GM12878 (cell line): ENCODE measurements around the gene PTK6. TPM values are rescaled to one million over a fixed set of nuclear protein-coding genes. Genes with fewer than 3 reads are reported as not detected.
A peak's percentile ranks its signal among the peaks of the same experiment; 100 is the strongest.

ENCODE experiments used
- ATAC-seq: fragments of 200-7000 bp; cut with Tn5 transposase; 3 replicates; pipeline ENCODE4 v1.9.1; 2020; ENCODE audit warnings: mild to moderate bottlenecking, moderate library complexity
- BruUV-seq: library from RNA; stranded (reverse); fragments of 400-500 nt; replicated peaks from 2 replicates; lab custom pipeline; 2021; lab: Mats Ljungman, UMichigan
- CTCF ChIA-PET: fragments of 300-600 bp; sonication (Branson Sonifier 250); formaldehyde crosslinking; extraction: SDS; loops from one replicate; lab custom pipeline; 2021; ENCODE audit warnings: inconsistent platforms; lab: Yijun Ruan, JAX
- POLR2A ChIA-PET: fragments of 350-600 bp; formaldehyde crosslinking; extraction: SDS; loops from one replicate; lab custom pipeline; 2021; ENCODE audit warnings: inconsistent platforms; lab: Charles Lee
- RAD21 ChIA-PET: fragments of 300-600 bp; sonication (Branson Sonifier 250); formaldehyde crosslinking; loops from one replicate; lab custom pipeline; 2023; ENCODE audit warnings: antibody characterized with exemption; ENCODE audit not compliant: unreplicated experiment; lab: Charles Lee
- SMC1A ChIA-PET: fragments of 300-600 bp; sonication (Branson Sonifier 250); formaldehyde crosslinking; loops from one replicate; lab custom pipeline; 2023; ENCODE audit not compliant: unreplicated experiment, uncharacterized antibody; lab: Charles Lee
- DNase-seq: peaks from one replicate; pipeline ENCODE4 v3.0.0-alpha.2; 2011; ENCODE audit warnings: low read depth, low spot score
- FAIRE-seq: peaks from 3 replicates; lab custom pipeline; 2011; peaks lifted over from hg19 to GRCh38; lab: Jason Lieb, UNC
- H2AFZ ChIP-seq: 2 replicates; pipeline ENCODE4 v1.6.0; 2011; ENCODE audit warnings: low read depth, low read length, control low read depth; ENCODE audit not compliant: control insufficient read depth
- H3K27ac ChIP-seq: 2 replicates; pipeline ENCODE4 v1.5.1; 2011; ENCODE audit warnings: control low read depth; ENCODE audit not compliant: control insufficient read depth, insufficient read depth
- H3K27me3 ChIP-seq, 2 experiments: replicated peaks in 1 of 2; 2 replicates each; pipeline versions ENCODE4 v1.6.0 to v1.6.1; 2011; ENCODE audit warnings: low read length in 1 of 2; ENCODE audit not compliant: control insufficient read depth in 2 of 2, insufficient read depth in 2 of 2
- H3K36me3 ChIP-seq, 2 experiments: 2 replicates each; pipeline ENCODE4 v1.5.1; 2011; ENCODE audit warnings: low read length in 1 of 2; ENCODE audit not compliant: control insufficient read depth in 2 of 2, insufficient read depth in 2 of 2
- H3K4me1 ChIP-seq: 2 replicates; pipeline ENCODE4 v1.6.1; 2011; ENCODE audit warnings: mild to moderate bottlenecking, low read length, moderate library complexity, mixed read lengths; ENCODE audit not compliant: control insufficient read depth, insufficient read depth
- H3K4me2 ChIP-seq: 2 replicates; pipeline ENCODE4 v1.6.0; 2011; ENCODE audit warnings: control low read depth; ENCODE audit not compliant: control insufficient read depth, insufficient read depth
- H3K4me3 ChIP-seq: fragments of 200-600 bp; sonication (generic); 2 replicates; pipeline ENCODE4 v1.5.1; 2016
- H3K79me2 ChIP-seq: 2 replicates; pipeline ENCODE4 v1.6.0; 2011; ENCODE audit warnings: low read length; ENCODE audit not compliant: control insufficient read depth, insufficient read depth
- H3K9ac ChIP-seq: 2 replicates; pipeline ENCODE4 v1.8.0; 2011; ENCODE audit warnings: low read length, control low read depth, mixed read lengths; ENCODE audit not compliant: control insufficient read depth, insufficient read depth
- H3K9me3 ChIP-seq: replicated peaks from 3 replicates; pipeline ENCODE4 v1.5.1; 2011; ENCODE audit warnings: mild to moderate bottlenecking, low read length; ENCODE audit not compliant: control insufficient read depth, insufficient read depth
- H4K20me1 ChIP-seq: 2 replicates; pipeline ENCODE4 v1.6.0; 2011; ENCODE audit not compliant: control insufficient read depth, insufficient read depth
- ATF7 ChIP-seq: fragments of 450-650 bp; IDR thresholded peaks from 2 replicates; pipeline ENCODE4 v1.6.1; 2016; ENCODE audit warnings: low read depth, mild to moderate bottlenecking
- BCL11A ChIP-seq: IDR thresholded peaks from 2 replicates; pipeline ENCODE4 v1.6.1; 2011; ENCODE audit warnings: low read depth, low read length
- CBFB ChIP-seq: IDR thresholded peaks from 2 replicates; pipeline ENCODE4 v1.6.1; 2016; ENCODE audit warnings: antibody characterized with exemption, low read depth
- E2F8 ChIP-seq: fragments of 450-650 bp; IDR thresholded peaks from 2 replicates; pipeline ENCODE4 v1.6.1; 2018; ENCODE audit warnings: mild to moderate bottlenecking, low read depth, moderate library complexity; ENCODE audit not compliant: partially characterized antibody
- ELK1 ChIP-seq: IDR thresholded peaks from 2 replicates; pipeline ENCODE4 v1.6.1; 2012; ENCODE audit warnings: low read depth, low read length, improper control_type of control experiment
- IKZF1 ChIP-seq: fragments of 450-650 bp; conservative IDR thresholded peaks from 2 replicates; pipeline ENCODE4 v1.6.1; 2017; ENCODE audit warnings: antibody characterized with exemption, mild to moderate bottlenecking
- KDM1A ChIP-seq: fragments of 200-600 bp; sonication (generic); IDR thresholded peaks from 2 replicates; pipeline ENCODE4 v1.6.1; 2016; ENCODE audit warnings: borderline replicate concordance
- NFXL1 ChIP-seq: fragments of 450-650 bp; IDR thresholded peaks from 2 replicates; pipeline ENCODE4 v1.6.1; 2017; ENCODE audit warnings: antibody characterized with exemption, mild to moderate bottlenecking, borderline replicate concordance
- NFYA ChIP-seq: IDR thresholded peaks from 2 replicates; pipeline ENCODE4 v1.6.1; 2011; ENCODE audit warnings: low read depth, mild to moderate bottlenecking, low read length, improper control_type of control experiment, borderline replicate concordance
- NFYB ChIP-seq: IDR thresholded peaks from 2 replicates; pipeline ENCODE4 v1.6.1; 2011; ENCODE audit warnings: low read depth, mild to moderate bottlenecking, low read length, improper control_type of control experiment, moderate library complexity; ENCODE audit not compliant: insufficient read depth
- PAX5 ChIP-seq: IDR thresholded peaks from 2 replicates; pipeline ENCODE4 v1.6.1; 2011; ENCODE audit warnings: low read depth, low read length, borderline replicate concordance
- RAD51 ChIP-seq: fragments of 450-650 bp; IDR thresholded peaks from 2 replicates; pipeline ENCODE4 v1.6.1; 2016; ENCODE audit warnings: moderate library complexity, mild to moderate bottlenecking, inconsistent platforms
- RB1 ChIP-seq: fragments of 450-650 bp; formaldehyde crosslinking; IDR thresholded peaks from 2 replicates; pipeline ENCODE4 v1.6.1; 2017; ENCODE audit warnings: mild to moderate bottlenecking, borderline replicate concordance
- SP1 ChIP-seq: IDR thresholded peaks from one replicate; pipeline ENCODE4 v1.6.1; 2011; ENCODE audit warnings: low read depth, low read length
- SREBF2 ChIP-seq: IDR thresholded peaks from 2 replicates; pipeline ENCODE4 v1.6.1; 2012; ENCODE audit warnings: mild to moderate bottlenecking, low read length
- TCF12 ChIP-seq: IDR thresholded peaks from 2 replicates; pipeline ENCODE4 v1.6.1; 2011; ENCODE audit warnings: low read depth, mild to moderate bottlenecking, low read length
- WGBS: methylation state at CpG from one replicate; pipeline ENCODE4 v1.1.6; 2016; ENCODE audit warnings: low lambda C conversion rate; ENCODE audit not compliant: insufficient replicate concordance, insufficient coverage; ENCODE audit errors: missing lambda C conversion rate; 5-methylcytosine and 5-hydroxymethylcytosine counted together
- in situ Hi-C: fragments of 300-500 bp; cut with MboI; formaldehyde crosslinking; loops from 9 replicates; pipeline ENCODE4 v1.14.3; 2018; ENCODE audit warnings: mixed read lengths
- intact Hi-C: fragments of 100-400 bp; cut with micrococcal nuclease; formaldehyde crosslinking; loops from one replicate; pipeline ENCODE4 v1.14.2; 2022; ENCODE audit not compliant: unreplicated experiment
- polyA plus RNA-seq, 11 experiments: library from polyadenylated mRNA; depleted of rRNA in 4 of 11; unstranded in 6 of 11; stranded (reverse) in 5 of 11; fragments of >200 nt; fragmentation: Nextera tagmentation in 4 of 11; fragmentation: Illumina TruSeq in 1 of 11; extraction: Ambion mirVana in 4 of 11; extraction: Trizol in 1 of 11; gene quantifications; 1 replicate in 1 of 11; 2 replicates in 10 of 11; pipeline versions ENCODE4 v1.2.1 to v1.2.3, GENCODE V29; 2011 to 2016; ENCODE audit warnings: inconsistent platforms in 2 of 11, missing spikeins in 2 of 11, low read depth in 1 of 11
- total RNA-seq, 4 experiments: library from RNA; depleted of rRNA in 3 of 4; stranded (reverse); fragments of >200 nt in 3 of 4; fragmentation: Illumina TruSeq in 1 of 4; extraction: Trizol in 1 of 4; gene quantifications; 2 replicates each; pipeline versions ENCODE4 v1.2.1 to v1.2.3, GENCODE V29; 2013 to 2021
- TF ChIP-seq, protein P1 (sequence below): IDR thresholded peaks from 2 replicates; pipeline ENCODE4 v1.6.1; 2011; ENCODE audit warnings: borderline replicate concordance, low read depth, mild to moderate bottlenecking, moderate library complexity, mixed read lengths, low read length; ENCODE audit not compliant: insufficient read depth; ENCODE audit errors: extremely low read length

The PTK6 gene
- total and polyA plus RNA-seq, 10 of the 15 experiments (the other 5 are each of a cell fraction or from before 2014, with no cell fraction given) = 0.02 to 0.21 (median 0.09) TPM; not detected in 3

- TF ChIP-seq ELK1 (no peak), NFYA (no peak), SP1 (no peak), ATF7 (no peak)
Measured at GRCh38 chr20:63563225-63563935, 26.2 kb upstream of the PTK6 start (continued).

- no peaks in the 10 kb centered on the region for H3K79me2 ChIP-seq
- in situ Hi-C loops (no loop called here), intact Hi-C loops (no loop called here)
- no TSS peak for BruUV-seq
- no peak overlapping the region for H3K4me3 ChIP-seq
- DNase-seq (no peak), FAIRE-seq (no peak), ATAC-seq (peak; percentile 54)
- no peaks in the 10 kb centered on the region for H4K20me1 ChIP-seq
- no peak overlapping the region for H3K9ac ChIP-seq
- whole genome bisulfite sequencing = 97% methylated on average over 44 of the region's 54 CpGs
- no peaks in the 10 kb centered on the region; the same call in 2 of the 3 replicates for H3K9me3 ChIP-seq
- ChIA-PET RAD21 (interaction anchor here (1.3 kb wide), 1 partner anchor 20 kb away, joined by 3 read pairs; no protein-coding TSS in a partner anchor), SMC1A (interaction anchor here (0.9 to 1.1 kb wide), 2 partner anchors 8 to 13 kb away, joined by 3 read pairs; partner anchors contain the start of gene FNDC11), CTCF (interaction anchor here (1.0 to 1.3 kb wide), 2 partner anchors 8 to 20 kb away, joined by 3 to 4 read pairs; no protein-coding TSS in a partner anchor), POLR2A (interaction anchor here (0.9 kb wide), 1 partner anchor 11 kb away, joined by 3 read pairs; no protein-coding TSS in a partner anchor)
- H3K4me1 ChIP-seq = peaks cover 8% of the 10 kb centered on the region
- no peak overlapping the region for H3K27ac ChIP-seq
- H3K36me3 ChIP-seq = no peaks in the 10 kb centered on the region; a peak in 1 of 4 replicates
- H3K4me2 ChIP-seq = no peak overlapping the region
- H3K27me3 ChIP-seq = no peaks in the 10 kb centered on the region
- no peak overlapping the region for H2AFZ ChIP-seq
- TF ChIP-seq, protein P1, sequence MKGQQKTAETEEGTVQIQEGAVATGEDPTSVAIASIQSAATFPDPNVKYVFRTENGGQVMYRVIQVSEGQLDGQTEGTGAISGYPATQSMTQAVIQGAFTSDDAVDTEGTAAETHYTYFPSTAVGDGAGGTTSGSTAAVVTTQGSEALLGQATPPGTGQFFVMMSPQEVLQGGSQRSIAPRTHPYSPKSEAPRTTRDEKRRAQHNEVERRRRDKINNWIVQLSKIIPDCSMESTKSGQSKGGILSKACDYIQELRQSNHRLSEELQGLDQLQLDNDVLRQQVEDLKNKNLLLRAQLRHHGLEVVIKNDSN = no peak
- TF ChIP-seq PAX5 = peak; percentile 73; the same call in 1 of the 2 replicates
- no peak for TF ChIP-seq RB1
- no peak for TF ChIP-seq SREBF2
- no peak for TF ChIP-seq E2F8
- peak; percentile 62; the same call in 1 of the 2 replicates for TF ChIP-seq TCF12
- TF ChIP-seq NFYB = no peak
- no peak for TF ChIP-seq NFXL1
- TF ChIP-seq CBFB = no peak
- 0 out of 2 replicates have a peak, but pooled peaks have one; percentile 32 for TF ChIP-seq IKZF1
- no peak for TF ChIP-seq KDM1A
- TF ChIP-seq BCL11A = no peak
- TF ChIP-seq RAD51 = no peak
Measured at GRCh38 chr20:63562461-63563224, 25.5 kb upstream of the PTK6 start.
